Liver (tissue), 3 donors: ENCODE results near the gene SEC14L3.

Source experiments
- EGR1 ChIP-seq, 2 donors: IDR thresholded peaks; 2 replicates each; pipeline ENCODE4 v1.6.1; 2016 to 2018; ENCODE audit warnings: antibody characterized with exemption in 2 of 2, low read depth in 2 of 2
- HNF4G ChIP-seq: IDR thresholded peaks from 2 replicates; pipeline ENCODE4 v1.6.1; 2016; ENCODE audit warnings: antibody characterized with exemption
- JUND ChIP-seq, 2 donors: IDR thresholded peaks; 2 replicates each; pipeline ENCODE4 v1.6.1; 2016; ENCODE audit warnings: antibody characterized with exemption in 2 of 2
- SP1 ChIP-seq: IDR thresholded peaks from 2 replicates; pipeline ENCODE4 v1.6.1; 2018; ENCODE audit warnings: antibody characterized with exemption, mild to moderate bottlenecking
- TF ChIP-seq, protein P1 (sequence below): fragments of 150-350 bp; IDR thresholded peaks from 2 replicates; pipeline ENCODE4 v1.5.1; 2017; ENCODE audit warnings: improper control_type of control experiment, low read depth, low read length; ENCODE audit not compliant: missing input control
- TF ChIP-seq, protein P2 (sequence below): IDR thresholded peaks from 2 replicates; pipeline ENCODE4 v1.6.1; 2016; ENCODE audit warnings: antibody characterized with exemption, mild to moderate bottlenecking
- donor health status: healthy.
- donor health status: healthy.

DNA sequence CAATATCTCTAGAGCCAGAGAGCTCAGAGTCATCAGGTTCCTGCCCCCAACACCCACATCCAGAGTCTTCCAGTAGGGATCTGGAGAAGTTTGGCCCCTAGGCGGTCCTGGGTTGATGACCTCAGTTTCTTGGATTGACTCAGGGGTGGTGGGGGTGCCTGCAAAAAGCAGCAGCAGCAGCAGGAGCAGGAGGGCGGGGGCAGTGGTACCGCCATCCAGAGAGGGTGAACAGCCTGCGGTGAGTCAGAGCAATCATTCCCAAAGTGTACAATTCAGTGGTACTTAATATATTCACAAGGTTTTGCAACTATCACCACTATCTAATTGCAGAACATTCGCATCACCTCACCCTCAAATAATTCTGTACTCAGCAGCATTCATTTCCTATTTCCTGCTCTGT, 9.9 kb upstream of the SEC14L3 start:
- TF ChIP-seq, protein P1, sequence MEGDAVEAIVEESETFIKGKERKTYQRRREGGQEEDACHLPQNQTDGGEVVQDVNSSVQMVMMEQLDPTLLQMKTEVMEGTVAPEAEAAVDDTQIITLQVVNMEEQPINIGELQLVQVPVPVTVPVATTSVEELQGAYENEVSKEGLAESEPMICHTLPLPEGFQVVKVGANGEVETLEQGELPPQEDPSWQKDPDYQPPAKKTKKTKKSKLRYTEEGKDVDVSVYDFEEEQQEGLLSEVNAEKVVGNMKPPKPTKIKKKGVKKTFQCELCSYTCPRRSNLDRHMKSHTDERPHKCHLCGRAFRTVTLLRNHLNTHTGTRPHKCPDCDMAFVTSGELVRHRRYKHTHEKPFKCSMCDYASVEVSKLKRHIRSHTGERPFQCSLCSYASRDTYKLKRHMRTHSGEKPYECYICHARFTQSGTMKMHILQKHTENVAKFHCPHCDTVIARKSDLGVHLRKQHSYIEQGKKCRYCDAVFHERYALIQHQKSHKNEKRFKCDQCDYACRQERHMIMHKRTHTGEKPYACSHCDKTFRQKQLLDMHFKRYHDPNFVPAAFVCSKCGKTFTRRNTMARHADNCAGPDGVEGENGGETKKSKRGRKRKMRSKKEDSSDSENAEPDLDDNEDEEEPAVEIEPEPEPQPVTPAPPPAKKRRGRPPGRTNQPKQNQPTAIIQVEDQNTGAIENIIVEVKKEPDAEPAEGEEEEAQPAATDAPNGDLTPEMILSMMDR, result no peak
- TF ChIP-seq SP1 (no peak), JUND (IDR thresholded peaks at IDR 0.05) (no peak), HNF4G (no peak), EGR1 (IDR thresholded peaks at IDR 0.05; ENCODE audit: low read depth in 2 of 2) (no peak)
- TF ChIP-seq, protein P2, sequence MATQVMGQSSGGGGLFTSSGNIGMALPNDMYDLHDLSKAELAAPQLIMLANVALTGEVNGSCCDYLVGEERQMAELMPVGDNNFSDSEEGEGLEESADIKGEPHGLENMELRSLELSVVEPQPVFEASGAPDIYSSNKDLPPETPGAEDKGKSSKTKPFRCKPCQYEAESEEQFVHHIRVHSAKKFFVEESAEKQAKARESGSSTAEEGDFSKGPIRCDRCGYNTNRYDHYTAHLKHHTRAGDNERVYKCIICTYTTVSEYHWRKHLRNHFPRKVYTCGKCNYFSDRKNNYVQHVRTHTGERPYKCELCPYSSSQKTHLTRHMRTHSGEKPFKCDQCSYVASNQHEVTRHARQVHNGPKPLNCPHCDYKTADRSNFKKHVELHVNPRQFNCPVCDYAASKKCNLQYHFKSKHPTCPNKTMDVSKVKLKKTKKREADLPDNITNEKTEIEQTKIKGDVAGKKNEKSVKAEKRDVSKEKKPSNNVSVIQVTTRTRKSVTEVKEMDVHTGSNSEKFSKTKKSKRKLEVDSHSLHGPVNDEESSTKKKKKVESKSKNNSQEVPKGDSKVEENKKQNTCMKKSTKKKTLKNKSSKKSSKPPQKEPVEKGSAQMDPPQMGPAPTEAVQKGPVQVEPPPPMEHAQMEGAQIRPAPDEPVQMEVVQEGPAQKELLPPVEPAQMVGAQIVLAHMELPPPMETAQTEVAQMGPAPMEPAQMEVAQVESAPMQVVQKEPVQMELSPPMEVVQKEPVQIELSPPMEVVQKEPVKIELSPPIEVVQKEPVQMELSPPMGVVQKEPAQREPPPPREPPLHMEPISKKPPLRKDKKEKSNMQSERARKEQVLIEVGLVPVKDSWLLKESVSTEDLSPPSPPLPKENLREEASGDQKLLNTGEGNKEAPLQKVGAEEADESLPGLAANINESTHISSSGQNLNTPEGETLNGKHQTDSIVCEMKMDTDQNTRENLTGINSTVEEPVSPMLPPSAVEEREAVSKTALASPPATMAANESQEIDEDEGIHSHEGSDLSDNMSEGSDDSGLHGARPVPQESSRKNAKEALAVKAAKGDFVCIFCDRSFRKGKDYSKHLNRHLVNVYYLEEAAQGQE, result no peak
